GM21526 (cell line): Measurements from ENCODE around the gene SALL2.
A peak's percentile ranks its signal among the peaks of the same experiment; 100 is the strongest.

ENCODE experiments used
- ATAC-seq: cut with Tn5 transposase; IDR thresholded peaks from one replicate; pipeline ENCODE4 v1.9.1; 2021; ENCODE audit warnings: moderate library complexity; ENCODE audit not compliant: unreplicated experiment, low FRiP score

The SALL2 gene

DNA sequence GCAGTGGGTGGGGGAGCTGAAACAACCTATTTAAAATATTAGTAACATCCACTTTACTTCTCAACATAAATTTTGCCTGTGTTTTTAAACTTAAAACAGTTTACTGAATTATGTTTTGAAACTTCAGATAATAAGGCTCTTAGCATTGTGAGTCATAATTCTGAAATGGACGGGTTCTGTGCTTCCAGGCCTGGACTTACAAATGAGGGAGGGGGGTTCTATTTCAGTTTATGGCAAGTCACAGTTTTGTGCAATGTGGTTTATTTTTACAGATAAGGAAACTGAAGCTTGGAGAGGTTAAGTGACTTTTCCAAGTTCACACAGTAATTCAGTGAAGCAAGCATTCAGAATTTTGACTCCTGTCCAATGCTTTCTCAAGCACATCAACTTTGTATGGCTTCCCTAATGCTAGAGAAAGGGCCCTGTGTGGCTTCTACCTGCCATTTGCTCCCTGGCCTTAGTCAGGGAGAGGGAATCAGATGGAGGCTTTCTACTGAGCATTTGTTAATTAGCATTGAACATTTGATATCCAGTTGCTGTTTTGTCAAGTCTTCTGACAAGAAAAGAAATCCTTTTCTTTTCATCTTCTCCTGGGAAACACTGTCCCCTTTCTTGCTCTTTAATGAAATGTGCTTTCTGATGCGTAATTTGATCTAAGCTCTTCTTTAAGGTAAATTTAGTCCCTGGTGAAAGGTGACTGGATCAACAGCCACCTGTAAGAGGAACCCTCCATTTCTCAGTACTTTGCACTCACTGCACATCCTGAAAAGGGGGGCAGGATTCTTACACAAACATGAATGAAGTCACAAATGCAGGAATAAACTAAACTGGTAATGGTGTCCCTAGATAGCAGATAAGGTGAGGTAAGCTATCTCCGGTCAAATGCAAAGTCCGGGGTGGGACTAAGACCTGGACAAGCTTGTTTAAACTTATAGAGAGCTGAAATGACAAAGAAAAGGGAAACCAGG is 2.5 kb upstream of the SALL2 start:
- no peak for ATAC-seq

- no peak for ATAC-seq
Observed at GRCh38 chr14:21527318-21527679, 1.2 kb upstream of the SALL2 start.

DNA sequence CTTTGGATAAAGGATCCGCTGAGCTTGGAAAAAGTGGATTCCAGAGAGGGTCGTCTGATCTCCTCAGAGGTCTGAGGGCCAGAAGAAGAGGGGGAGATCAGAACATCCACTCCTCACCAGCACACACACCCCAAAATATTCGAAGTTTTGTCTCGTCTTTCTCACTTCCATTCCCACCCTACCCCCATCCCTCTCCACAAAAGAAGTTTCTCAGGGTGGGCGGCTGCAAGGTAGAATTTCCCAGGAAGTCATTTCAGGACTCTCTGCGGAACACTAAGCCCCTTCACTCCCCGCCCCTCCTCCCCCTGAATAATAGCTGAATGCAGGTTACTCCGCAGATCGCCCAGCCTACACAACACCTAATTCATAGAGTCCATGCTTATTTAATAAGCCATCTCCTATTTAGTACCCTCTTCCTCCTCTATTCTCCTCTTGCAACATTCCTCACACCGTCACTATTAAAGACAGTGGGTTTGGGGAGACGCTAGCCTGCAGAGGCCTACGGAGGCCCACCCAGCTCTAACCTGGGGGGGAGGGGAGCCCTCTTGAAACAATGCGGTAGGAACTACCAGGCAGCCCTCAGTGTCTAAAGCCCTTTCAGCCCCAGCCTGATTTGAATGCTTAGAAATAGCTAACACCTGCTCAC is 649 bp upstream of the SALL2 start:
- ATAC-seq: no peak

DNA sequence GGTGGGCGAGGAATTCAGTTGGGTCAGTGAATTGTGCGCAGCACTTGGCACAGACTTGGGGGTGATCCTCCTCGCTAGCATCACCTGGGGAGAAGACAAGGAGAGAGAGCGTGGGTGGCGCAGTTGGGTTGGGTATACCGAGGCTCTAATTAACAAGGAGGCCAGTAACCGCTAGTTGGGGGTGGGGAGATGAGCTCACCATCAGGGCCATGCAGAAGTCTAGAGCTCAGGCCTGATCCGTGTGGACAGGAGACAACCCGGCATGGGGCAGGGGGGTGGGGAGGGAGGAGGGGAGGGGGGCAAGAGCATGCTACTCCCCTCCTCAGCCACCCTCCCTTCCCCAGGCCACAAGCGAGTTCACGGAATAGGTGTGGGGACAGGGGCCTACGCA is 580 bp downstream of the SALL2 start:
- ATAC-seq: no peak

- no peak for ATAC-seq
Observed at GRCh38 chr14:21524575-21525490, 1.3 kb downstream of the SALL2 start.

GRCh38 chr14:21523203-21523602 is 2.9 kb downstream of the SALL2 start:
- ATAC-seq: no peak

DNA sequence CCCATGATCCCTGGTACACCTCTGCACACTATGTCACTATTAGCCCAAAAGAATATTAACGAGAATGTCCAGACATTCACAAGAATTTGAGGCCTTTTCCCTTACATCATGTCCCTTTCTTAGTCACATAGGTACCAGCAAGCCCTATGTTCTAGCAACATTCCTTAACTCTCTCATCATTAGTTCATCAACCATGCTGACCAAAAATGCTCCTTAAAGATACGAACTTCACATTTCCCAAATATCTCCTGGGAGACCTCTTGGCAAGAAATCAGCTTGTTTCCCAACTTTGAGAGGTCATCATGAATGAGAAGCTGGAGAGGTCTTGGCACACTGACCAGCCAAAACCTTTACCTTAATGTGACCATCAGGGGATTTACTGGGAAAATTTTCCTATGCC is 4.6 kb downstream of the SALL2 start:
- ATAC-seq: no peak

- no peak for ATAC-seq
Observed at GRCh38 chr14:21520767-21521166, 5.4 kb downstream of the SALL2 start.

- no peak for ATAC-seq
Observed at GRCh38 chr14:21518725-21519124, 7.4 kb downstream of the SALL2 start.

- no peak for ATAC-seq
Observed at GRCh38 chr14:21514341-21514740, 11.8 kb downstream of the SALL2 start.

DNA sequence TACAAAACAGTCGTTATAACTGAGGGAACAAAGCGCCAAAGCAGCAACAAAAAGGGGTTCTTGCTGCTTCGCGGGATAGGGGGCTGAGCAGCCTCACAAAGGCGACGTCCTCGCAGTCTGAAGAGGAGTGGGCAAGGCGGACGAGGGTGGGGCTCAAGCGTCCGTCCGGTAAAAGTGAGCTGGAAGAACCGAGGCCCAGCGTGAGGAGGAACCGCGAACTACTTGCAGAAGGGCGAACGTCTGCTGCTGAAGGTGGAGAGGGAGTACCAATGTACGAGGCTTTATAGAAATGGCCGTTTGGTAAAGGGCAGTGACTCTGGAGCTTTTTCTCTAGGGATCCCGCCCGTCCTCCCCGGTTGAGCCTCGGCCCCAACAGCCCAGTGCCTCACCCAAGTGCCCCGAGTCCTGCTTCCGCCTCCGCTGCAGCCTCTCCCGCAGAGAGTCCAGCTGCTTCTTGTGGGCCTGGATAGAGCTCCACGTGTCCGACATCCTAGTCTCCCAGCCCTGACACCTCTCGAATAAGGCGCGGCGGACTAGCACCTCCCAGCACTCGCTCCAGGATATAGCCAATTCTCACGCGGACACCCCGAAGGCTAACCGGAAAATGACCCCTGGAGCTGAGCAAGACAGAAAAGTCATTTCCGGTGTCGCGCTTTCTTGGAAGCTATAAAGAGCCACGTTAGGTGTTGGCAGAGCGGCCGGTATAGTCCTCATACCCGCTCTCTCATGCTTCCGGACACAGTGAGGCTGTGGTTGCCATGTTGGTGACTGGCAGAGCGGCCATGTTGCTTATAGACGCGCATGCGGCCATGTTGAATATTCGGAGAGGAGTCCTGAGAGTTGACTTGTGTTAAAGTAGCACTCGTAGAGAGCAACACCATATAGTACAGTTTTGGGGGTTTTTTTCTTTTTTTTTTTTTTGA is 15.2 kb downstream of the SALL2 start, which contains the start of gene METTL3:
TSS of gene METTL3 (minus strand) at position 606 of the 923 bp plus-strand sequence. CDS start at position 489, 117 bp downstream.
- peak; percentile 96 for ATAC-seq

- no peak for ATAC-seq
Observed at GRCh38 chr14:21509432-21510143, 16.6 kb downstream of the SALL2 start.

- ATAC-seq: no peak
Observed at GRCh38 chr14:21506557-21506956, 19.6 kb downstream of the SALL2 start.

GRCh38 chr14:21505012-21505553 is 21.1 kb downstream of the SALL2 start:
- peak; percentile 64 for ATAC-seq

DNA sequence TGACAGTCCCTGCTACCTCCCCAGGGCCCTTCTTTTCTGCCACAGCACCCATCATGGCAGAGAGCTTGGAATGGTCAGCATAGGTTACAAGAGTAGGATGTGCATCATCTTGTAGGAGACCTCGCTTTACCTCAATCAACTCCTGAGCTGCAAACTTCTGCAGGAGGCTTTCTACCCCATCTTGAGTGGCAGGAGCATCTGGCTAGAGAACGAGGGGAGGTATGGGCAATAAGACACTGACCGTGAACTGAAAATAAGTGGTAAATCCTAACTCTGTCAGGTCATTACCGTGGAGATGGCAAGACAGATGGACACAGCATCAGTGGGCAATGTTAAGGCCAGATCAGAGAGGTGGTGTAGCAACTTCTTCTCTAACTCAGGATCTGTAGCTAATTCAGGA is 22.8 kb downstream of the SALL2 start:
- ATAC-seq: no peak

- ATAC-seq: no peak
Observed at GRCh38 chr14:21501568-21501967, 24.6 kb downstream of the SALL2 start.

- no peak for ATAC-seq
Observed at GRCh38 chr14:21498540-21499526, 27.3 kb downstream of the SALL2 start.

DNA sequence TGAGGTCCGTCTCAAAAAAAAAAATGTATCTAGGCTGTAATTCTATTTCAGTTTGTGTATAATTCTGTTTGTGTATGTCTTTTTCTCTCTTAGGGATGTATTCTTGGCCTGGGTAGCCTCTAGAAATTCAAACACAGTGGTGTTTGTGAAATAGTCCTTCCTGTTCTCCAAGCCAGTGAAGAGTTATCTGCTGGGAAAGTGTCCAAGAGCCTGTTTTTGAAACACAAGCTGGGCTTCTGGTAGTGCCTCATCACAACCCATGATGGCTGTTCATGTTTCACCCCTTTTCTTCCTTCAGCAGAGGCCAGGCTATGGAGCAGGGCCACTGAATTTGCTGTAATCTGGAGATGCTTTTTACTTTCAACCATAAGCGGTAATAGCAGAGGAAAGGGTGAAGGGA is 29.7 kb downstream of the SALL2 start:
- no peak for ATAC-seq
